GM12878 (cell line): ENCODE data around the gene CCNL2.

ENCODE experiments used
- ZNF687 ChIP-seq: fragments of 450-650 bp; IDR thresholded peaks from 2 replicates; pipeline ENCODE4 v1.6.1; 2017; ENCODE audit warnings: mild to moderate bottlenecking, moderate library complexity
- TF ChIP-seq, protein P1 (sequence below), 3 experiments: IDR thresholded peaks in 2 of 3; conservative IDR thresholded peaks in 1 of 3; 2 replicates each; pipeline ENCODE4 v1.5.1; 2011; ENCODE audit warnings: low read depth in 3 of 3, low read length in 3 of 3, mild to moderate bottlenecking in 3 of 3, control low read depth in 2 of 3, moderate library complexity in 2 of 3, inconsistent platforms in 1 of 3, mixed read lengths in 1 of 3; ENCODE audit not compliant: control insufficient read depth in 2 of 3, insufficient read depth in 1 of 3; ENCODE audit errors: extremely low read depth in 1 of 3

GRCh38 chr1:1419363-1419812, 20.3 kb upstream of the CCNL2 start:
- TF ChIP-seq, protein P1, sequence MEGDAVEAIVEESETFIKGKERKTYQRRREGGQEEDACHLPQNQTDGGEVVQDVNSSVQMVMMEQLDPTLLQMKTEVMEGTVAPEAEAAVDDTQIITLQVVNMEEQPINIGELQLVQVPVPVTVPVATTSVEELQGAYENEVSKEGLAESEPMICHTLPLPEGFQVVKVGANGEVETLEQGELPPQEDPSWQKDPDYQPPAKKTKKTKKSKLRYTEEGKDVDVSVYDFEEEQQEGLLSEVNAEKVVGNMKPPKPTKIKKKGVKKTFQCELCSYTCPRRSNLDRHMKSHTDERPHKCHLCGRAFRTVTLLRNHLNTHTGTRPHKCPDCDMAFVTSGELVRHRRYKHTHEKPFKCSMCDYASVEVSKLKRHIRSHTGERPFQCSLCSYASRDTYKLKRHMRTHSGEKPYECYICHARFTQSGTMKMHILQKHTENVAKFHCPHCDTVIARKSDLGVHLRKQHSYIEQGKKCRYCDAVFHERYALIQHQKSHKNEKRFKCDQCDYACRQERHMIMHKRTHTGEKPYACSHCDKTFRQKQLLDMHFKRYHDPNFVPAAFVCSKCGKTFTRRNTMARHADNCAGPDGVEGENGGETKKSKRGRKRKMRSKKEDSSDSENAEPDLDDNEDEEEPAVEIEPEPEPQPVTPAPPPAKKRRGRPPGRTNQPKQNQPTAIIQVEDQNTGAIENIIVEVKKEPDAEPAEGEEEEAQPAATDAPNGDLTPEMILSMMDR (IDR thresholded peaks at IDR 0.05 in 2 of 3, conservative IDR thresholded peaks at IDR 0.05 in 1 of 3; ENCODE audit: control insufficient read depth in 2 of 3, extremely low read depth in 1 of 3, insufficient read depth in 1 of 3, low read depth in 3 of 3, low read length in 3 of 3) = no peak
- no peak for TF ChIP-seq ZNF687
